Transverse colon (tissue), 3 donors: Measurements from ENCODE around the gene OTUB2.

Experiments used
- CTCF ChIP-seq, 5 experiments: fragments of 200-600 bp in 3 of 5; fragments of 450-650 bp in 2 of 5; sonication (generic) in 3 of 5; IDR thresholded peaks; 1 replicate in 2 of 5; 2 replicates in 3 of 5; pipeline ENCODE4 v1.5.1; 2016 to 2017; ENCODE audit warnings: antibody characterized with exemption in 5 of 5, inconsistent platforms in 3 of 5, mild to moderate bottlenecking in 2 of 5, moderate library complexity in 1 of 5
- EP300 ChIP-seq: sonication (generic); formaldehyde crosslinking; IDR thresholded peaks from one replicate; pipeline ENCODE4 v1.6.1; 2017; ENCODE audit warnings: antibody characterized with exemption, low read depth
- POLR2A ChIP-seq: fragments of 450-650 bp; IDR thresholded peaks from one replicate; pipeline ENCODE4 v1.6.1; 2016; ENCODE audit warnings: antibody characterized with exemption, mild to moderate bottlenecking, moderate library complexity

DNA sequence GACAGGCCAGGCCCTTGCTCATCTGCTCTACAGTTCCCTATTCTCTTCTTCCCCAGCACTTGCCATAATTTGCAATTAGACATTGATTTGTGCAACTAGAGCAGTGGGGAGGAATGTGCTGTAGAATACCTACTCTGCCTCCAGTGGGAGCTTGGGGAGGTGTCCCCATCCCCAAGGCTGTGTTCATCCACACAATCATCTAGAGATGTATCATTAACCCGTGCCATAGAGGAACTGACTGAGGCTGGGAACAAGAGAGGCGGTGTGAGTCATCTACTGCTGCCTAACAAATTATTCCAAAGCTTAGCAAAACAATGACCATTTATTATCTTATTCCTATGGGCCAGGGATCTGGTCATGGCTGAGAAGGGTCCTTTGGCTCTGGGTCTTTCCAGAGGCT, 5.1 kb upstream of the OTUB2 start:
- TF ChIP-seq CTCF (IDR thresholded peaks at IDR 0.05): no peak
- TF ChIP-seq POLR2A: no peak
- TF ChIP-seq EP300: no peak
